ENCODE results near the gene HYAL2. TPM values are rescaled to one million over a fixed set of nuclear protein-coding genes. Genes with fewer than 3 reads are reported as not detected.
"Not testable (repeated sequence)": the region's sequence is repeated elsewhere in the genome, so short reads cannot be mapped to it uniquely, and the experiment has no call there.

Gene HYAL2
- total RNA-seq, 1 donor from 2014 or later = 9.1 TPM

- intact Hi-C loops (cut with micrococcal nuclease) = no loop called here
Measured at GRCh38 chr3:50317300-50317699, 5.2 kb downstream of the HYAL2 start.

GRCh38 chr3:50316657-50317242 lies 5.8 kb downstream of the HYAL2 start:
- intact Hi-C loops (cut with micrococcal nuclease) = no loop called here

DNA sequence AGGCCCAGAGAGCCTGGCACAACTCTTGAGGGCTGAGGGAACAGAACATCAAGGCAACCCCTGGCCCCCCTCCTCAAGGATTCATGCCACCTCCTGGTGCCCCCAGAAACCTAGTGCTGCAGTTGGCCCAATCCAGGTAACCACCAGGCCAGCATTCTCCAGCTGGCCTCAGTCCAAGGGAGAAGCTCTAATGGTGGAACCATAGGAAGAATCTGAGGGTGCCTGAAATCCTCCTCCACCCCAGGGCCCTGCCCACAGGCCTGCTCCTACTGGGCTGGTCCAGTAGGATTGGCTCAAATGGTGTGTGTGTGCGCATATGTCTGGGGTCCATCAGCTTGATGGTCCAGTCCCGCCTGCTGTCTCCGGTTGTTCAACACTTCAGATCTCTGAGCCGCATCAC lies 7.7 kb downstream of the HYAL2 start:
- intact Hi-C loops (cut with micrococcal nuclease) = no loop called here

- intact Hi-C loops (cut with micrococcal nuclease) = no loop called here
Measured at GRCh38 chr3:50314342-50314741, 8.2 kb downstream of the HYAL2 start.

DNA sequence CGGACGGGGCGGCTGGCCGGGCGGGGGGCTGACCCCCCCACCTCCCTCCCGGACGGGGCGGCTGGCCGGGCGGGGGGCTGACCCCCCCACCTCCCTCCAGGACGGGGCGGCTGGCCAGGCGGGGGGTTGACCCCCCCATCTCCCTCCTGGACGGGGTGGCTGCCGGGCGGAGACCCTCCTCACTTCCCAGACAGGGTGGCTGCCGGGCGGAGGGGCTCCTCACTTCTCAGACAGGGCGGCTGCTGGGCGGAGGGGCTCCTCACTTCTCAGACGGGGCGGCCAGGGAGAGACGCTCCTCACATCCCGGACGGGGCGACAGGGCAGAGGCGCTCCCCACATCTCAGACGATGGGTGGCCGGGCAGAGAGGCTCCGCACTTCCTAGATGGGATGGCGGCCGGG lies 10.5 kb downstream of the HYAL2 start:
- intact Hi-C loops (cut with micrococcal nuclease) = not testable (repeated sequence)

GRCh38 chr3:50304601-50305000 lies 17.9 kb downstream of the HYAL2 start:
- intact Hi-C loops (cut with micrococcal nuclease) = no loop called here

- intact Hi-C loops (cut with micrococcal nuclease) = no loop called here
Measured at GRCh38 chr3:50303013-50303815, 19.3 kb downstream of the HYAL2 start, which contains the start of gene HYAL1. Gene HYAL1, minus strand, starts transcription at chr3:50303574. Its CDS starts 618 bp downstream, at chr3:50302956.

DNA sequence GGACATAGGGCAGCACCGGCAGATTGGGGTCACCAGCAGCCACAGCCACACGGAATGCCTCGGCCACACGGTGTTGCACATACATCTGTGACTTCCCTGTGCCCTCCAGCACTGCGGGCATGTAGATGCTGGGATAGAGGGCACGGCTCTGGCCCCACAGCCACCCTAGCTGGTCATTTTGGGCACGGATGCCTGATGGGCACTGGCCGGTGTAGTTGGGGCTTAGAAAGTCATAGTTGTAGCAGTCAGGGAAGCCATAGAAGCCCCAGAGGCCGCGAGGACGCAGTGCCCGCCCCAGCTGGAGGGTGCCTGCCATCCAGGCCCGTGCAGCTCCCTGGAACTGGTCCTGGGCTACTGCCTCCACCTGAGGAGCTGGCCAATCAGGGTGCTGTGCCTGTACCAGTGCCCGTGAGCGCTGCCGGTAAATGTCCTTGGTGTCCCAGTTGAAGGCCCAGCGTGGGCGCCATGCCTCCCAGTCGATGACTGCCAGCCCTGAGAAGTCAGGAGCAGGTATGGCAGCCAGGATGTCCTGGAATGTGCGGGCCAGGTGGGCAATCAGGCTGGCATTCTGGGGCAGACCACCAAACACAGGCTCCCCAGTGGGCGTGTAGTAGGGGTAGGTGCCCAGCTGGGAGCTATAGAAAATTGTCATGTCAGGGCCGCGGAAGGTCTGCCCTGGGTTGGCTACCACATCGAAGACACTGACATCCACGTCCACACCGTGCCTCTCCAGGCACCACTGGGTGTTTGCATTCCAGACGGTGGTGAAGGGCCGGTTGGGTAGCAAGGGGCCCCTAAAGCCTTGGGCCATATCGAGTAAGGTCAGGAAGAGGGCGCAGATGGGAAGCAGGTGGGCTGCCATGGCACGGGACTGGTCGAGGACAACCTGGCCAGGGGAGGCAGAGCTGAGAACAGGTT lies 20.2 kb downstream of the HYAL2 start:
- intact Hi-C loops (cut with micrococcal nuclease) = no loop called here

GRCh38 chr3:50300681-50301254 lies 21.8 kb downstream of the HYAL2 start:
- intact Hi-C loops (cut with micrococcal nuclease) = no loop called here

GRCh38 chr3:50299929-50300680 lies 22.4 kb downstream of the HYAL2 start:
- intact Hi-C loops (cut with micrococcal nuclease) = loop anchor here (1.0 to 5.0 kb wide), 8 partner anchors 21 to 1743 kb away; partner anchors contain the start of genes CYB561D2, GNAI2, HEMK1 and NPRL2

DNA sequence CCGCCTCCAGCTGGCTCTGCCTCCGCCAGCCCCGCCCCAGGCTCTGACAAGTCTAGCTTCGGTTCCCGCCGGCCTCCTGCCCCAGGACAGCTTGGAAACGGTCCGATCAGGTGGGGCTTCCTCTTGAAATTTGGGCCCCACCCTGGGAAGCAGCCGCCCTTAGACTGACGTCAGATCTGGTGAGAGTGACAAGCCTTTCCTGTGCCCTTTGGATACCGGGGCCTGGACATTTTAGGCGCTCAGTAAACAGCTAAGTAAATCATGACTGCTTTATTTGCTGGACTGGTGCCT lies 23.0 kb downstream of the HYAL2 start:
- intact Hi-C loops (cut with micrococcal nuclease) = loop anchor here (1.0 to 5.0 kb wide), 8 partner anchors 22 to 1742 kb away; partner anchors contain the start of genes CYB561D2, GNAI2, HEMK1 and NPRL2

GRCh38 chr3:50298836-50299637 lies 23.5 kb downstream of the HYAL2 start, which contains the start of the genes HYAL3 and NAA80:
Gene HYAL3, minus strand, starts transcription at chr3:50299405. Its CDS starts 3,803 bp downstream, at chr3:50295602.
Gene NAA80, minus strand, starts transcription at chr3:50299405. Its CDS starts 1,942 bp downstream, at chr3:50297463.
- intact Hi-C loops (cut with micrococcal nuclease) = loop anchor here (1.0 to 5.0 kb wide), 8 partner anchors 22 to 1742 kb away; partner anchors contain the start of genes CYB561D2, GNAI2, HEMK1 and NPRL2

DNA sequence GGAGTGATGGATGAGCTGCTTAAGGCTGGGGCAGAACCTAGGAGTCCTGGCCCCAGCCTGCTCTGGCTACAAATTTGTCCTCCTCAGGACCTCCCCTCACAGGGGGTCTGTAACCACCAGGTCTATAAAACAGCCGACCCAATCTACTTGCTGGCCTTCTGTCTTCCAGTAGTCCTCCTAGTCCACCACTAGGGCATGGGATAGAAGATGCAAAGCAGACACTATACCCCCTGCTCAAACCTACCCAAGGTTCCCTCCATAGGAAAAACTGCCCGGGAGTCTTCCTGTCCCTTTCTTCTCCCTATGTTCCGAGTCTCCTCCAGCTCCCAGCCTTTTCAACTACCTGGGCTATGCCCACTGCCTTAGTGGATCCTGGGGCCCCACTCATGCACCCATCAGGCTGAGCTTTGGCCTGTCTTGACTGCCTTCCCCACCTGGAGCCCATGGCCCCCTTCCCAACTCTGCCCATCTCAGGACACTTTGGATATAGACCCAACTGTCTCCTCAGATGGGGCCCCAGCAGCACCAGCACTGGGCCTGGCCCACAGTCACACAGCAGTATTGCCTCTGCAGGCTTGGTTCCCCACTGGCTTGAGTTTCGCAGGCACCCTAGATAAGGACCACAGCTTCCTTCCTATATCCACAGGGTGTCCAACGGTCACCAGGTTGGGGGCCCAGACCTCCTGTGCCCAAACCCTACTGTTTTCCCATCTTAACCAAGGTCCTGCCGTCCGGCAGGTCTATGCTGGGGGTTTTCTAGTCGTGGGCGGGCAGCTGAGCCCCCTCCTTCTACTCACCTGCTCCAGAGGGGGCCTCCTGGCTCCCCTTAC lies 24.4 kb downstream of the HYAL2 start:
- intact Hi-C loops (cut with micrococcal nuclease) = loop anchor here (2.0 to 5.0 kb wide), 3 partner anchors 53 to 1741 kb away; partner anchors contain the start of genes CYB561D2, NPRL2 and PFKFB4

- intact Hi-C loops (cut with micrococcal nuclease) = loop anchor here (5.0 kb wide), 1 partner anchor 1740 kb away; the partner anchor contains the start of gene PFKFB4
Measured at GRCh38 chr3:50297384-50297775, 25.2 kb downstream of the HYAL2 start.

DNA sequence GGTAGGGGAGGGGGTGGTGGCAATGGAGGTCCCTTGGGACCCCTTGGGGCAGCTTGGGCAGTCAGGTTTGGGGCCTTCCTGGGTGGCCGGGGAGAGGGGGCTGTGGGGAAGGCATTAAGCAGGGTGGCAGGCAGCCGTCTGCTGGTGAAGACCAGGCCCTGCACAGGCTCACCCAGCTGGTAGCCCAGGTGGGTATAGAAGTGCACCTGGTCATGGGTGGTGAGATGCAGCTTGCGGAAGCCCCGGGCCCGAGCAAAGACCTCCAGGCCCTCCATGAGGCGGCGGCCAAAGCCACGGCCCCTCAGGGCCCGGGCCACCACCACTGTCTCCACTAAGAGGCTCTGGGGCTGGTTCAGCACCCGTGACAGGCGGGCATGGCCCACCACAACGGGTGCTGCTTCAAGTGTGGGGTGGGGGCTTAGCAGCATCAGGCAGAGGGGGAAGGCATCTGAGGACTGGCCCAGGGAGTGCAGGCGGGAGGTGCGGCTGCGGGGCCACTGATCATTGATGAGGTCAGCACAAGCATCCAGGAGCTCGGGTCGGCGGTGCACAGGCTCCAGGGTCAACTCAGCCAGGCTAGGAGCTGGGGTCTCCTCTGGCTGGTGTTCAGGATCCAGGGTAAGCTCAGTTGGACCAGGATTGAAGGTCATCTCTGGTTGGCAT lies 25.7 kb downstream of the HYAL2 start:
- intact Hi-C loops (cut with micrococcal nuclease) = loop anchor here (5.0 kb wide), 1 partner anchor 1740 kb away; the partner anchor contains the start of gene PFKFB4

GRCh38 chr3:50295553-50296431 lies 26.8 kb downstream of the HYAL2 start:
- intact Hi-C loops (cut with micrococcal nuclease) = loop anchor here (5.0 kb wide), 1 partner anchor 1738 kb away; the partner anchor contains the start of gene PFKFB4
